Neural progenitor cell (in vitro differentiated cells): ENCODE measurements around the gene TNFRSF11A. TPM values are rescaled to one million over a fixed set of nuclear protein-coding genes. Genes with fewer than 3 reads are reported as not detected.

ENCODE experiments used
- DNase-seq: peaks from one replicate; pipeline ENCODE4 v3.0.0-alpha.2; 2016; ENCODE audit warnings: low spot score
- H2AFZ ChIP-seq: fragments of 200-600 bp; sonication (generic); replicated peaks from 2 replicates; pipeline ENCODE4 v1.6.1; 2016; ENCODE audit warnings: antibody characterized with exemption
- H3F3A ChIP-seq: fragments of 200-600 bp; sonication (generic); 2 replicates; pipeline ENCODE4 v1.6.1; 2016; ENCODE audit warnings: antibody characterized with exemption, low read depth
- H3K27ac ChIP-seq: fragments of 200-600 bp; sonication (generic); 2 replicates; pipeline ENCODE4 v1.5.1; 2016; ENCODE audit warnings: mild to moderate bottlenecking
- H3K27me3 ChIP-seq: fragments of 200-600 bp; sonication (generic); 2 replicates; pipeline ENCODE4 v1.6.1; 2016; ENCODE audit warnings: mild to moderate bottlenecking, moderate library complexity
- H3K36me3 ChIP-seq: fragments of 200-600 bp; sonication (generic); 2 replicates; pipeline ENCODE4 v1.5.1; 2016
- H3K4me1 ChIP-seq: fragments of 200-600 bp; sonication (generic); 2 replicates; pipeline ENCODE4 v1.6.1; 2016; ENCODE audit warnings: mixed run types
- H3K4me2 ChIP-seq: fragments of 200-600 bp; sonication (generic); 2 replicates; pipeline ENCODE4 v1.6.1; 2016
- H3K4me3 ChIP-seq: fragments of 200-600 bp; sonication (generic); 2 replicates; pipeline ENCODE4 v1.5.1; 2016
- H3K79me2 ChIP-seq: fragments of 200-600 bp; sonication (generic); 2 replicates; pipeline ENCODE4 v1.6.1; 2016; ENCODE audit warnings: low read depth
- H3K9ac ChIP-seq: fragments of 200-600 bp; sonication (generic); 2 replicates; pipeline ENCODE4 v1.6.1; 2016
- H3K9me3 ChIP-seq: fragments of 200-600 bp; sonication (generic); 2 replicates; pipeline ENCODE4 v1.5.1; 2016; ENCODE audit warnings: low read depth
- H4K20me1 ChIP-seq: fragments of 200-600 bp; sonication (generic); 2 replicates; pipeline ENCODE4 v1.6.1; 2016; ENCODE audit warnings: low read depth
- H3K27ac Mint-ChIP-seq: 3 replicates; pipeline ENCODE4 v1.8.0; 2021; ENCODE audit warnings: mixed read lengths
- H3K27me3 Mint-ChIP-seq: 2 replicates; pipeline ENCODE4 v1.8.0; 2022; ENCODE audit warnings: low read depth, mild to moderate bottlenecking, inconsistent platforms, moderate library complexity, mixed read lengths; ENCODE audit not compliant: insufficient read depth
- H3K36me3 Mint-ChIP-seq: 3 replicates; pipeline ENCODE4 v1.8.0; 2021; ENCODE audit warnings: mixed read lengths
- H3K4me1 Mint-ChIP-seq: 3 replicates; pipeline ENCODE4 v1.8.0; 2021; ENCODE audit warnings: mixed read lengths
- H3K4me3 Mint-ChIP-seq: 3 replicates; pipeline ENCODE4 v1.8.0; 2021; ENCODE audit warnings: mild to moderate bottlenecking, moderate library complexity, mixed read lengths
- H3K9me3 Mint-ChIP-seq: 3 replicates; pipeline ENCODE4 v1.8.0; 2020; ENCODE audit warnings: mixed read lengths
- CTCF ChIP-seq: fragments of 200-600 bp; sonication (generic); IDR thresholded peaks from 2 replicates; pipeline ENCODE4 v1.5.1; 2017; ENCODE audit warnings: antibody characterized with exemption, mild to moderate bottlenecking
- EZH2 ChIP-seq: fragments of 200-600 bp; sonication (generic); IDR thresholded peaks from 2 replicates; pipeline ENCODE4 v1.6.1; 2017; ENCODE audit warnings: antibody characterized with exemption, mild to moderate bottlenecking, moderate library complexity
- EZH2phosphoT487 ChIP-seq: fragments of 200-600 bp; sonication (generic); IDR thresholded peaks from 2 replicates; pipeline ENCODE4 v1.6.1; 2017; ENCODE audit warnings: antibody characterized with exemption
- total RNA-seq: library from RNA; depleted of rRNA; stranded (reverse); fragments of >200 nt; gene quantifications from 2 replicates; pipeline ENCODE4 v1.2.3, GENCODE V29; 2015; ENCODE audit warnings: low replicate concordance

Gene TNFRSF11A
- total RNA-seq, 1 donor from 2014 or later = 0.47 TPM

- no peak overlapping the region for H3K9ac ChIP-seq
- no peaks in the 10 kb centered on the region for H3K27me3 ChIP-seq
- Mint-ChIP-seq H3K36me3 (no peaks in the 10 kb centered on the region), H3K4me1 (no peaks in the 10 kb centered on the region), H3K9me3 (no peaks in the 10 kb centered on the region), H3K27ac (no peak overlapping the region), H3K27me3 (no peaks in the 10 kb centered on the region), H3K4me3 (no peak overlapping the region)
- no peak overlapping the region for H3K4me2 ChIP-seq
- TF ChIP-seq EZH2 = no peak
- no peak for TF ChIP-seq EZH2phosphoT487
- no peak for TF ChIP-seq CTCF
- no peak for DNase-seq
- no peaks in the 10 kb centered on the region for H3K79me2 ChIP-seq
- H4K20me1 ChIP-seq = no peaks in the 10 kb centered on the region
- H3K27ac ChIP-seq = no peak overlapping the region
- no peaks in the 10 kb centered on the region for H3K4me1 ChIP-seq
- no peak overlapping the region for H2AFZ ChIP-seq
- H3K36me3 ChIP-seq = no peaks in the 10 kb centered on the region
- no peaks in the 10 kb centered on the region for H3F3A ChIP-seq
- no peaks in the 10 kb centered on the region for H3K9me3 ChIP-seq
- no peak overlapping the region for H3K4me3 ChIP-seq
Observed at GRCh38 chr18:62412231-62412979, 87.3 kb downstream of the TNFRSF11A start.

- Mint-ChIP-seq H3K4me3 (no peak overlapping the region), H3K4me1 (no peaks in the 10 kb centered on the region), H3K36me3 (no peaks in the 10 kb centered on the region), H3K27ac (no peak overlapping the region), H3K27me3 (no peaks in the 10 kb centered on the region), H3K9me3 (no peaks in the 10 kb centered on the region)
- Histone ChIP-seq H3K36me3 (no peaks in the 10 kb centered on the region), H3K9ac (no peak overlapping the region), H4K20me1 (no peaks in the 10 kb centered on the region), H3K9me3 (no peaks in the 10 kb centered on the region), H3F3A (no peaks in the 10 kb centered on the region), H3K79me2 (no peaks in the 10 kb centered on the region), H3K4me3 (no peak overlapping the region), H3K4me2 (no peak overlapping the region), H2AFZ (no peak overlapping the region), H3K4me1 (no peaks in the 10 kb centered on the region), H3K27ac (no peak overlapping the region), H3K27me3 (no peaks in the 10 kb centered on the region)
- TF ChIP-seq EZH2phosphoT487 (no peak), EZH2 (no peak), CTCF (no peak)
- no peak for DNase-seq
Observed at GRCh38 chr18:62413206-62413605, 88.1 kb downstream of the TNFRSF11A start.

- H3F3A ChIP-seq = no peaks in the 10 kb centered on the region
- Mint-ChIP-seq H3K36me3 (no peaks in the 10 kb centered on the region), H3K4me3 (no peak overlapping the region), H3K9me3 (peaks cover 7% of the 10 kb centered on the region), H3K27me3 (no peaks in the 10 kb centered on the region), H3K4me1 (no peaks in the 10 kb centered on the region), H3K27ac (no peak overlapping the region)
- no peaks in the 10 kb centered on the region for H4K20me1 ChIP-seq
- no peak for TF ChIP-seq CTCF
- TF ChIP-seq EZH2phosphoT487 = no peak
- TF ChIP-seq EZH2 = no peak
- no peaks in the 10 kb centered on the region for H3K27me3 ChIP-seq
- H3K4me1 ChIP-seq = no peaks in the 10 kb centered on the region
- no peak overlapping the region for H2AFZ ChIP-seq
- H3K79me2 ChIP-seq = no peaks in the 10 kb centered on the region
- no peak overlapping the region for H3K27ac ChIP-seq
- no peak overlapping the region for H3K9ac ChIP-seq
- no peak overlapping the region for H3K4me2 ChIP-seq
- no peaks in the 10 kb centered on the region for H3K36me3 ChIP-seq
- no peak overlapping the region for H3K4me3 ChIP-seq
- no peak for DNase-seq
- H3K9me3 ChIP-seq = no peaks in the 10 kb centered on the region
Observed at GRCh38 chr18:62418258-62418657, 93.1 kb downstream of the TNFRSF11A start.
